Progenitor cell of endocrine pancreas (in vitro differentiated cells): ENCODE results near the gene C6orf118. TPM values are rescaled to one million over a fixed set of nuclear protein-coding genes. Genes with fewer than 3 reads are reported as not detected.

Experiments used
- DNase-seq: peaks from one replicate; pipeline ENCODE4 v3.0.0; 2021; ENCODE audit warnings: low spot score; ENCODE audit not compliant: unreplicated experiment
- H3K27ac Mint-ChIP-seq: 2 replicates; pipeline ENCODE4 v1.8.0; 2021; ENCODE audit warnings: mild to moderate bottlenecking, moderate library complexity, mixed read lengths
- H3K27me3 Mint-ChIP-seq: 2 replicates; pipeline ENCODE4 v1.8.0; 2021; ENCODE audit warnings: mixed read lengths
- H3K36me3 Mint-ChIP-seq: 2 replicates; pipeline ENCODE4 v1.8.0; 2022; ENCODE audit warnings: mixed read lengths; ENCODE audit not compliant: insufficient read depth
- H3K4me1 Mint-ChIP-seq: 2 replicates; pipeline ENCODE4 v1.8.0; 2021; ENCODE audit warnings: low read depth, mixed read lengths
- H3K4me3 Mint-ChIP-seq: 2 replicates; pipeline ENCODE4 v1.8.0; 2021; ENCODE audit warnings: low read depth, mild to moderate bottlenecking, moderate library complexity, mixed read lengths
- H3K9me3 Mint-ChIP-seq: 2 replicates; pipeline ENCODE4 v1.8.0; 2021; ENCODE audit warnings: low read depth, mixed read lengths
- total RNA-seq: library from RNA; stranded (reverse); gene quantifications from 2 replicates; pipeline ENCODE4 v1.2.1, GENCODE V29; 2021
- TF ChIP-seq, protein P1 (sequence below): fragments of 200-600 bp; sonication (generic); IDR thresholded peaks from one replicate; pipeline ENCODE4 v1.5.0; 2021; ENCODE audit warnings: antibody characterized with exemption, mild to moderate bottlenecking; ENCODE audit not compliant: unreplicated experiment

C6orf118 gene
- total RNA-seq, 1 donor from 2014 or later, result 1.7 TPM

- Mint-ChIP-seq H3K36me3 (peaks cover 4% of the 10 kb centered on the region), H3K27ac (no peak overlapping the region), H3K4me3 (no peak overlapping the region), H3K4me1 (no peaks in the 10 kb centered on the region), H3K9me3 (peaks cover 9% of the 10 kb centered on the region), H3K27me3 (peaks cover 4% of the 10 kb centered on the region)
- no peak for DNase-seq
- TF ChIP-seq, protein P1, sequence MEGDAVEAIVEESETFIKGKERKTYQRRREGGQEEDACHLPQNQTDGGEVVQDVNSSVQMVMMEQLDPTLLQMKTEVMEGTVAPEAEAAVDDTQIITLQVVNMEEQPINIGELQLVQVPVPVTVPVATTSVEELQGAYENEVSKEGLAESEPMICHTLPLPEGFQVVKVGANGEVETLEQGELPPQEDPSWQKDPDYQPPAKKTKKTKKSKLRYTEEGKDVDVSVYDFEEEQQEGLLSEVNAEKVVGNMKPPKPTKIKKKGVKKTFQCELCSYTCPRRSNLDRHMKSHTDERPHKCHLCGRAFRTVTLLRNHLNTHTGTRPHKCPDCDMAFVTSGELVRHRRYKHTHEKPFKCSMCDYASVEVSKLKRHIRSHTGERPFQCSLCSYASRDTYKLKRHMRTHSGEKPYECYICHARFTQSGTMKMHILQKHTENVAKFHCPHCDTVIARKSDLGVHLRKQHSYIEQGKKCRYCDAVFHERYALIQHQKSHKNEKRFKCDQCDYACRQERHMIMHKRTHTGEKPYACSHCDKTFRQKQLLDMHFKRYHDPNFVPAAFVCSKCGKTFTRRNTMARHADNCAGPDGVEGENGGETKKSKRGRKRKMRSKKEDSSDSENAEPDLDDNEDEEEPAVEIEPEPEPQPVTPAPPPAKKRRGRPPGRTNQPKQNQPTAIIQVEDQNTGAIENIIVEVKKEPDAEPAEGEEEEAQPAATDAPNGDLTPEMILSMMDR, result peak; percentile 68
Observed at GRCh38 chr6:165231581-165232561, 77.5 kb downstream of the C6orf118 start.

DNA sequence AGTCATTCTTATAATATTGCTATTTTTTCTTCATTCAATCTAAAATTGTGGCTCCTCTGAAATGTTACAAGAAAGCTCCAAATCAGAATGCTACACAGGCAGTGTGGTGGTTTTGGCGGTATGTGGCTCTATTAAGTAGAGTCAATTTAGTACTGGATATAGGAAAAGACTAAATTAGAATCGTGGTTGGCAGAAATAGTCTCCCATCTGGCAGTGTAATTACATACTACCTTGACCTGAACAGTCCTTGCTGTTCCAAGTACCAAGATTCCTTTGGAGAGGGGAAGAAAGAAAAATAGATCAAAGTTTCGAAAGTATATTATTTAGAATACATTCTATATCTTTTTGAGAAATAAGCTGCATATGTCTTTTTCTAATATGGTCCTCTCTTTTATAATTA is 78.2 kb downstream of the C6orf118 start:
- DNase-seq, result no peak
- no peak overlapping the region for H3K4me3 Mint-ChIP-seq
- peaks cover 7% of the 10 kb centered on the region for H3K9me3 Mint-ChIP-seq
- peaks cover 4% of the 10 kb centered on the region for H3K27me3 Mint-ChIP-seq
- TF ChIP-seq, protein P1, result no peak
- H3K4me1 Mint-ChIP-seq, result no peaks in the 10 kb centered on the region
- no peak overlapping the region for H3K27ac Mint-ChIP-seq
- H3K36me3 Mint-ChIP-seq, result peaks cover 4% of the 10 kb centered on the region
